ENCODE data around the gene RASAL2. TPM values are rescaled to one million over a fixed set of nuclear protein-coding genes. Genes with fewer than 3 reads are reported as not detected.
"Not testable (repeated sequence)": the region's sequence is repeated elsewhere in the genome, so short reads cannot be mapped to it uniquely, and the experiment has no call there.

The RASAL2 gene
- total RNA-seq, 4 donors from 2014 or later, result 31.8 to 48.3 (median 37.8) TPM

GRCh38 chr1:178342745-178343144 lies 248.8 kb downstream of the RASAL2 start:
- DNase-seq (ENCODE audit: low spot score in 2 of 2), result no peak
- peaks cover 55% of the 10 kb centered on the region for H3K4me1 ChIP-seq
- no peak overlapping the region for H3K27ac ChIP-seq
- H3K4me3 ChIP-seq, result peak overlapping the region; percentile 5
- TF ChIP-seq CTCF (IDR thresholded peaks at IDR 0.05) (no peak), POLR2A (IDR thresholded peaks at IDR 0.05) (no peak), POLR2AphosphoS5 (IDR thresholded peaks at IDR 0.05) (no peak), EP300 (IDR thresholded peaks at IDR 0.05) (no peak)
- 78% methylated on average over 2 of the region's 2 CpGs for WGBS
- no peaks in the 10 kb centered on the region for H3K27me3 ChIP-seq
- H3K36me3 ChIP-seq, result no peaks in the 10 kb centered on the region
- no peaks in the 10 kb centered on the region for H3K9me3 ChIP-seq

- peaks cover 55% of the 10 kb centered on the region for H3K4me1 ChIP-seq
- peak in 1 of 2 donors; percentile 20 for TF ChIP-seq CTCF (IDR thresholded peaks at IDR 0.05)
- TF ChIP-seq POLR2AphosphoS5 (IDR thresholded peaks at IDR 0.05), result no peak
- H3K27me3 ChIP-seq, result no peaks in the 10 kb centered on the region
- H3K27ac ChIP-seq, result peak overlapping the region; percentile 66
- WGBS, result 25% methylated on average over 5 of the region's 5 CpGs
- H3K36me3 ChIP-seq, result no peaks in the 10 kb centered on the region
- no peaks in the 10 kb centered on the region for H3K9me3 ChIP-seq
- no peak overlapping the region for H3K4me3 ChIP-seq
- DNase-seq (ENCODE audit: low spot score in 2 of 2), result no peak
Measured at GRCh38 chr1:178344513-178345091, 250.7 kb downstream of the RASAL2 start.

- H3K27me3 ChIP-seq, result no peaks in the 10 kb centered on the region
- H3K4me3 ChIP-seq, result no peak overlapping the region
- WGBS, result 64% methylated on average over 4 of the region's 4 CpGs
- TF ChIP-seq EP300 (IDR thresholded peaks at IDR 0.05), result no peak
- TF ChIP-seq CTCF (IDR thresholded peaks at IDR 0.05), result no peak
- no peaks in the 10 kb centered on the region for H3K9me3 ChIP-seq
- peaks cover 51% of the 10 kb centered on the region for H3K4me1 ChIP-seq
- H3K36me3 ChIP-seq, result no peaks in the 10 kb centered on the region
- H3K27ac ChIP-seq, result peak overlapping the region; percentile 50
- DNase-seq (ENCODE audit: low spot score in 2 of 2), result no peak
Measured at GRCh38 chr1:178345238-178345637, 251.3 kb downstream of the RASAL2 start.

- Histone ChIP-seq H3K36me3 (no peaks in the 10 kb centered on the region), H3K27ac (no peak overlapping the region), H3K27me3 (no peaks in the 10 kb centered on the region), H3K4me1 (peaks cover 46% of the 10 kb centered on the region), H3K4me3 (no peak overlapping the region), H3K9me3 (no peaks in the 10 kb centered on the region)
- DNase-seq (ENCODE audit: low spot score in 2 of 2), result no peak
- no peak for TF ChIP-seq POLR2AphosphoS5 (IDR thresholded peaks at IDR 0.05)
- TF ChIP-seq EP300 (IDR thresholded peaks at IDR 0.05), result no peak
- no peak for TF ChIP-seq POLR2A (IDR thresholded peaks at IDR 0.05)
- no peak for TF ChIP-seq CTCF (IDR thresholded peaks at IDR 0.05)
- WGBS, result 79% methylated on average over 1 of the region's 1 CpG
Measured at GRCh38 chr1:178345807-178346206, 251.9 kb downstream of the RASAL2 start.

- Histone ChIP-seq H3K4me3 (no peak overlapping the region), H3K27ac (no peak overlapping the region), H3K36me3 (no peaks in the 10 kb centered on the region), H3K27me3 (no peaks in the 10 kb centered on the region), H3K4me1 (peaks cover 11% of the 10 kb centered on the region), H3K9me3 (no peaks in the 10 kb centered on the region)
- WGBS, result 88% methylated on average over 3 of the region's 3 CpGs
- TF ChIP-seq CTCF (IDR thresholded peaks at IDR 0.05) (no peak), POLR2AphosphoS5 (IDR thresholded peaks at IDR 0.05) (no peak), POLR2A (IDR thresholded peaks at IDR 0.05) (no peak), EP300 (IDR thresholded peaks at IDR 0.05) (no peak)
- DNase-seq (ENCODE audit: low spot score in 2 of 2), result no peak
Measured at GRCh38 chr1:178349801-178350200, 255.9 kb downstream of the RASAL2 start.

- DNase-seq (ENCODE audit: low spot score in 2 of 2); H3K9me3 ChIP-seq; H3K4me3 ChIP-seq; H3K27me3 ChIP-seq; H3K4me1 ChIP-seq; H3K36me3 ChIP-seq; H3K27ac ChIP-seq: not testable (repeated sequence)
- WGBS, result 49% methylated on average over 1 of the region's 1 CpG
Measured at GRCh38 chr1:178351911-178352310, 258.0 kb downstream of the RASAL2 start.

All from suprapubic skin (tissue), 4 donors.